ENCODE data around the gene DENND1A.

GRCh38 chr9:123383512-123384170, 546.3 kb downstream of the DENND1A start:
- TF ChIP-seq NFRKB (IDR thresholded peaks at IDR 0.05) (no peak), FOXM1 (IDR thresholded peaks at IDR 0.05; ENCODE audit: borderline replicate concordance) (no peak), ARNT (IDR thresholded peaks at IDR 0.05) (no peak), SP1 (IDR thresholded peaks at IDR 0.05) (no peak)

All from HEK293T (cell line).